Skin epidermis (tissue), 12 donors: ENCODE measurements around the gene VASH2.
"Not testable (repeated sequence)": the region's sequence is repeated elsewhere in the genome, so short reads cannot be mapped to it uniquely, and the experiment has no call there.

Experiments used
- H3K27ac ChIP-seq, 21 experiments: fragments of 200-600 bp; sonication (generic) in 11 of 21; one replicate each; pipeline ENCODE4 v1.5.0; 2020; ENCODE audit warnings: mild to moderate bottlenecking in 3 of 21, inconsistent platforms in 2 of 21, moderate library complexity in 2 of 21
- H3K4me3 ChIP-seq, 7 experiments: fragments of 200-600 bp; sonication (generic) in 2 of 7; one replicate each; pipeline ENCODE4 v1.5.0; 2020; ENCODE audit warnings: inconsistent platforms in 2 of 7, mild to moderate bottlenecking in 2 of 7, moderate library complexity in 1 of 7

VASH2 gene

DNA sequence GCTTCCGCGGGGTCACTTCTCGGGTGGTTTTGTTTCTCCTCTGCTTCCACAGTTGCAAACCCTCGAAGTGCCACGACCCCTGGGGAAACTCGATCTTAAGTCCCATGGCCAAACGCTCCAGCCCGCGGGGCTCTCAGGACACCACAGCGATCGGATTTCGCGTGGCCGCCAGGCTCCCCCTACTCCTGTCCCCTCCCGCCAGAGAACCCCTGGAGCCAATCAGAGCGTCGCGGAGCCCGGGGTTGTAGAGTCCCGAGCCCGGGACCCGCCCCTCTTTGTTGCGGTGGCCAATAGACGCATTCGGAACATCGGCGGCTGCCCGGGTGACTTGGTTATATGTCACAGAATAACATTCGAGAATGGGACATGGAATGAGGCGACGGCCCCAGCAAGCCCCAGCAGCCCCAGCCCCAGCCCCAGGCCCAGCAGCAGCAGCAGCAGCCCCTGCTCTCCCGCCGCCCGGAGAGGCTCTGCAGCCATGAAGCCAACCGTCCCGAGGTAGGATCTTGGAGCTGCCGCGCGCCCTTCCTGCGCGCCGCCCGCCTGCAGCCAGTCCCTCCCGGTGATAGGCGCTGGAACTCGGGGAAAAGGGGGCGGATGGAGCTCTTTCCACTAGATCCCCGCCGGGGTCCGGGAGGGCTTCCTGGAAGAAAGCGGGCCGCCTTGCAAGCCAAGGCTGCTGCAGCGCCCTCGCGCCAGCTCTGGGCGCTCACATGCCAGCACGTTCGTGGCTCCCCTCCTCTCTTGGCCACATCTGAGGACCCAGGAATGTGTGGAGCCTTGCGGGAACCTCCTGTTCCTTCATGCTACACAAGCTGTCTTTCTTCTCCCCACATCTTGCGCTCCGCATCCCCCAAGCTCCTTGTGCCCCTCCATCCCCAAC, at the start of gene VASH2:
TSS of gene VASH2 (plus strand) at position 299 of the 883 bp plus-strand sequence. CDS start 1,002 bp downstream, outside the sequence.
- peak within 1 kb of the TSS in 1 of 21 experiments; percentile 45 for H3K27ac ChIP-seq
- H3K4me3 ChIP-seq, result peak within 1 kb of the TSS; percentile 35 to 60 (median 40)

DNA sequence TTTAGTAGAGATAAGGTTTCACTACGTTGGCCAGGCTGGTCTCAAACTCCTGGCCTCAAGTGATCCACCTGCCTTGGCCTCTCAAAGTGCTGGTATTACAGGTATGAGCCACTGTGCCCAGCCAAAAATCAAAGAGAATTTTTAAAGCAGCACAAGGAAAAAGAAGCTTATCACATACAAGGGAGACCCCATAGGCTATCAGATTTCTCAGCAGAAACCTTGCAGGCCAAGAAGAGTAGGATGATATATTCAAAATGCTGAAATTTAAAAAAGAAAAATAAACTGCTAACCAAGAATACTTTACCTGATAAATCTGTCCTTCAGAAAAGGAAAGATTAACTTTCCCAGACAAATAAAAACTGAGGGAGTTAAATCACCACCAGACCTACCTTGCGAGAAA, 49.1 kb upstream of the VASH2 start:
- H3K4me3 ChIP-seq, result no peak overlapping the region
- no peak overlapping the region for H3K27ac ChIP-seq

DNA sequence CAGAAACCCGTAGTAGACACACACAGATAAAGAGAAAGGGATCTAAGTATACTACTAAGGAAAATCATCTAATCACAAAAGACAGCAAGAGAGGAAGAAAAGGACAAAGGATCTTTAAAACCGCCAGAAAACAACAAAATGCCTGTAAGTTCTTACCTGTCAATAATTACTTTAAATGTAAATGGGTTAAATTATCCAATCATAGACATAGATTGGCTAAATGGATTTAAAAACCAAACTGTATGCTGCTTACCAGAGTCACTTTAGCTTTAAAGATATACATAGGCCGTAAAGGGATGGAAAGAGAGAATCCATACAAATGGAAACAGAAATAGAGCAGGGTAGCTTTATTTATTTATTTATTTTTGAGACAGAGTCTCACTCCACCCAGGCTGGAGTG, 48.3 kb upstream of the VASH2 start:
- H3K4me3 ChIP-seq, result no peak overlapping the region
- no peak overlapping the region for H3K27ac ChIP-seq

GRCh38 chr1:212903664-212904063, 46.7 kb upstream of the VASH2 start:
- no peak overlapping the region for H3K27ac ChIP-seq
- no peak overlapping the region for H3K4me3 ChIP-seq

DNA sequence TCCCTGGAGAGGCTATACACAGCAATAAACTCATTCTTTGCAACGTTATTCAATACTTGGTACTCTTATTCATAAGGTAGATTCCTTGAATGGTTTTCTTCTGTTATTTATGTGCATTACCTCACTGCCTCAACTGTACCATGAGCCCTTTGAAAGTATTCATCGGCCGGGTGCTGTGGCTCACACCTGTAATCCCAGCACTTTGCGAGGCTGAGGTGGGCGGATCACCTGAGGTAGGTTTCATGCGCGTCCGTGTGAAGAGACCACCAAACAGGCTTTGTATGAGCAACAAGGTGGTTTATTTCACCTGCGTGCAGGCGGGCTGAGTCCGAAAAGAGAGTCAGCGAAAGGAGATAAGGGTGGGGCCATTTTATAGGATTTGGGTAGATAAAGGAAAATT, 42.3 kb upstream of the VASH2 start:
- not testable (repeated sequence) for H3K4me3 ChIP-seq, H3K27ac ChIP-seq

DNA sequence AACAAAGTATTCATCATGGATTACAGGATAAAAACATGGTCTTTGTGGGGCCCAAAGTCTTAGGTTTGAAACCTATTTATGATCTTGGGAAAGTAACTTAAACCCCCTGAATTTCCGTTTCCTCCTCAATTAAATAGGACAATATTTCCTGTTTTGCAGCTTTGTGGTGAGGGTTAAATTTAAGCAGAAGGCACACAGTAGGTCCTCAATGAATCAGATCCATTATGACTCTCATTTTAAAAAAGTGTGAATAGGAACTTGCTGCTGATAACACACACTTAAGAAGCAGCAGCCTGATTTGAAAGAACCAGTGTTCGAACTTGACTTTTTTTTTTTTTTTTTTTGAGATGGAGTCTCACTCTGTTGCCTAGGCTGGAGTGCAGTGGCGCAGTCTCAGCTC, 41.4 kb upstream of the VASH2 start:
- no peak overlapping the region for H3K27ac ChIP-seq

GRCh38 chr1:212909652-212910063, 40.7 kb upstream of the VASH2 start:
- H3K27ac ChIP-seq, result no peak overlapping the region
- no peak overlapping the region for H3K4me3 ChIP-seq

More for the DNA sequence above, 41.4 kb upstream of the VASH2 start:
- no peak overlapping the region for H3K4me3 ChIP-seq

DNA sequence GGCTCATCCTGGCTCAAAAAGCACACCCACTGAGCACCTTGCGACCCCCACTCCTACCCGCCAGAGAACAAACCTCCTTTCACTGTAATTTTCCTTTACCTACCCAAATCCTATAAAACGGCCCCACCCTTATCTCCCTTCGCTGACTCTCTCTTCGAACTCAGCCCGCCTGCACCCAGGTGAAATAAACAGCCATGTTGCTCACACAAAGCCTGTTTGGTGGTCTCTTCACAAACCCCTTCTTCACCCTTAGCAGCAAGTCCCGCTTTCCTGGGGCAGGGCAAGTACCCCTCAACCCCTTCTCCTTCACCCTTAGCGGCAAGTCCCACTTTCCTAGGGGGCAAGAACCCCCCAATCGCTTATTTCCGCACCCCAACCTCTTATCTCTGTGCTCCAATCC, 40.1 kb upstream of the VASH2 start:
- H3K4me3 ChIP-seq, H3K27ac ChIP-seq: not testable (repeated sequence)

GRCh38 chr1:212913638-212914037, 36.7 kb upstream of the VASH2 start:
- H3K4me3 ChIP-seq, H3K27ac ChIP-seq: not testable (repeated sequence)

DNA sequence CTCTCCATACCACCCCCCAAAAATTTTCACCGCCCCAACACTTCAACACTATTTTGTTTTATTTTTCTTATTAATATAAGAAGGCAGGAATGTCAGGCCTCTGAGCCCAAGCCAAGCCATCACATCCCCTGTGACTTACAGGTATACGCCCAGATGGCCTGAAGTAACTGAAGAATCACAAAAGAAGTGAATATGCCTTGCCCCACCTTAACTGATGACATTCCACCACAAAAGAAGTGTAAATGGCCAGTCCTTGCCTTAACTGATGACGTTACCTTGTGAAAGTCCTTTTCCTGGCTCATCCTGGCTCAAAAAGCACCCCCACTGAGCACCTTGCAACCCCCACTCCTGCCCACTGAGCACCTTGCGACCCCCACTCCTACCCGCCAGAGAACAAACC, 36.2 kb upstream of the VASH2 start:
- not testable (repeated sequence) for H3K27ac ChIP-seq, H3K4me3 ChIP-seq

DNA sequence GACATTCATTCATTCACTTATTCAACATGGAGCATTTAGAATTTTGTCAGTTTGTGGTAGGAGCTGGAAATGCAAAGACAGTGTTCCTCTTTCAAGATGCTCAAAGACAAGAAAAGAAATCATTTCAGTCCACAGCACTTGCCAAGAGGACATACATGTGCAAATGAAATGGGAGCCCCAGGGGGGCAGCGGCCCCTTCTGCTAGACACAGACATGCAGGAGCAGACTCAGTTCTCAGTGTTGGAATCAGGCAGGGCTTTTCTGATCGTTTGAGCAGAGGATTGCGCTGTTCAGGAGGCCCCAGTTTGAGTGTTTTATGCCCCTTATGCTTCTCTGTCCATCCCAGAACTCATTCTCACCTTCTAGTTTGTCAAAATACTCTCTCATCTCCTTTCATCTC, 35.6 kb upstream of the VASH2 start:
- Histone ChIP-seq H3K27ac (no peak overlapping the region), H3K4me3 (no peak overlapping the region)

DNA sequence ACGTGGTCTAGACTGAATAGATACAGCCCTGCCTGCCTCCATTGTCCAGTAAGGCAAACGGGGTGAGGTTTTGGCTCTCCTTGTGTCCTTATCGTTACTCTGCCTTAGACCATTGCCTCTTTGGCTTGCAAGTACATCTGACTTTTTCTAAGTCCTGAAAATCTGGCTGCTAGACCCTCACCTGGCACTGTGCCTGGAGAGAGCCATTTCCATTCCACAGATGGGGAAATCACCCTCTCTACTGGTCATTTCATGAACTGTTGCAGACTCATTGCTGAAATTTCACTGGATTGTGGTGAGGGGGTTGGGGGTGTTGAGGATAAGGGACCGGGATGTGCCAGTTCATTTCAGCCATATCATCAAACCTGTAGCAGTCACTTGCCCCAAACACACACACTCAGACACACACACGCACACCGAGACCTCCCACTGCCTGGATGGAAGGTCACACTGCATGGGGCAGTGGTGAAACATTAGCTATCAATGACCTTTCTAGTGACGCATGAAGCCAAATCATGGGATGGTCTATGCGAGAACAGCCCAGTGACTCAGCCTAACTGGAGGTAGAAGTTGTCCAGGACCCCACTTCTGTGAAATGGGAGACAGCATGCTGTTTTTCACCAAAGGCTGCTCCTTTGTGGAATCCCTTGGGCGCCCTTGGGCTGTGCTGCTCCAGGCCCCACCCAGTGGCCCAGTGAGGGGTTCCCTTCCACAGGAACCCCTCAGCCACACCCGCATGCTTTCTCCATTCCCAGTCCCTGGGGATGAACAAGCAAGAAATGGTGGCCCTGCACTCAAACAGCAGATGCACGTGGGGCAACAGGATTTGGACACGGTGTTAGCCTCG, 34.9 kb upstream of the VASH2 start:
- no peak overlapping the region for H3K4me3 ChIP-seq
- no peak overlapping the region for H3K27ac ChIP-seq

DNA sequence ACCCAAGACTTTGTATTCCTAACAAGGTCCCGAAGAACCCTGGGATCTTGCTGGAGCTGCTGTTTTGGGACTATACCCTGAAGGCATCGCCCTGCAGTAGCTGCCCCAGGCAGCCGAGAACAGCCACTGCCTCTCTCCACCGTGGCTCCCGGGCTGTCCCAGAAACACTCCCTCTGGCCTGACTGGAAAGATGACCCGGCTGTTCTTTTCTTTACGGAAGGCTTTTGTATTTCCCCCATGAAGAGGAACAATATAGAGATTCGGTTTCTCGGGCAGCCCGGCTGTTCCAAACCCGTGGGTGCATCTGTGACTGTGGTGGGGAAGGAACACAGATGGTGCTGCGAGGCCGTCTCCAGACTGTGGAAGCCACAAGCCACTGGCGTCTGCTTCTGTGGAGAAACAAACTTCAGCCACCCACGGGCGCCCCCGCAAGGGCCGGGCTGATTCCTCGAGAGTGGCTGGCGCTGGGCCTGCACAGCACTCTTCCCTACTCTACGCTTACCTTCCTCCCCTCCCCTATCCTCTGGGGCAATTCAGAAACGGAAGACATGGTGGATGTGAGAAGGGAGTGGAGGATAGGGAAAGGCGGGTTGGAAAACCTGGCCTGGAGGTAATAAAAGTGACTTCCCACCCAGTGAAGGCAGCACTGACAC, 33.7 kb upstream of the VASH2 start:
- peak overlapping the region in 1 of 7 experiments; percentile 7 for H3K4me3 ChIP-seq
- H3K27ac ChIP-seq, result peak overlapping the region in 1 of 21 experiments; percentile 22

- no peak overlapping the region for H3K4me3 ChIP-seq
- no peak overlapping the region for H3K27ac ChIP-seq
Observed at GRCh38 chr1:212917134-212917485, 33.2 kb upstream of the VASH2 start.

DNA sequence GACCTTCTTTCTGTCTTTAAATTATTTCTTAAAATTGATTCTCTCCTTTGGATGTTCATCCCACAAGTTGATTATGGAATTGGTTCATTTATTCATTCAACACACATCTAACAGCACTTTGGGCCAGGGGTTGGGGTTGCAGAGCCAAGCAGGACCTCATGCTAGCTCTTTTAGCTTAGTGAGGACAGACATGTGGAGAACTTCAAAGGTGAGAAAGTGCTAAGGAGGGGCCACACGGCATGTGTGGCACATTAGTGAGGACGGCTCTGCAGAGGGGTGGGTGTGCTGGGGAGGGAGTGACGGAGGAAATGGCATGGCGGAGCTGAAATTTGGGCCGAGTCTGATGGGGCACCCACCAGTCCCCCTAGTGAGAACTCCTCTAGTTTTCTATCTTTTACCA, 32.5 kb upstream of the VASH2 start:
- no peak overlapping the region for H3K27ac ChIP-seq
- H3K4me3 ChIP-seq, result no peak overlapping the region

GRCh38 chr1:212918824-212919223, 31.5 kb upstream of the VASH2 start:
- H3K27ac ChIP-seq, result no peak overlapping the region

GRCh38 chr1:212920246-212920645, 30.1 kb upstream of the VASH2 start:
- no peak overlapping the region for H3K4me3 ChIP-seq
- H3K27ac ChIP-seq, result no peak overlapping the region

More at GRCh38 chr1:212918824-212919223, 31.5 kb upstream of the VASH2 start:
- no peak overlapping the region for H3K4me3 ChIP-seq

GRCh38 chr1:212920896-212921295, 29.4 kb upstream of the VASH2 start:
- Histone ChIP-seq H3K4me3 (no peak overlapping the region), H3K27ac (no peak overlapping the region)

- Histone ChIP-seq H3K4me3 (no peak overlapping the region), H3K27ac (no peak overlapping the region)
Observed at GRCh38 chr1:212922016-212922415, 28.3 kb upstream of the VASH2 start.

DNA sequence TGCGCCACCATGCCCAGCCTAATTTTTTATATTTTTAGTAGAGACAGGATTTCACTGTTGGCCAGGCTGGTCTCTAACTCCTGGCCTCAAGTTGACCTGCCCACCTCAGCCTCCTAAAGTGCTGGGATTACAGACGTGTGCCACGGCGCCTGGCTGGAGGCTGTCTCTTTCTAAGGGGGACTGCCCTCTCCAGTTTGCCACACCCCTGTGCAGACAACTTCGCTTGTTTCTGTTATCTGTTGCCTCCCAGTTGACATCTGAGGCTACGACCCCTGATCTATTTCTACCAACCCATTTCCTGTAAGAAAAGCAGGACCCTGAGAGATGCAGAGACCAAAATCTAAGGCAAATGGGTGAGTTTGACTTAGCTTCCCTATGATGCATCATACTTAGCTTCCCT, 24.0 kb upstream of the VASH2 start:
- Histone ChIP-seq H3K27ac (no peak overlapping the region), H3K4me3 (no peak overlapping the region)
